SK-N-SH (cell line): ENCODE results near the gene PLCB1.

Source experiments
- CHD2 ChIP-seq: fragments of 150-350 bp; IDR thresholded peaks from 2 replicates; pipeline ENCODE4 v1.6.1; 2018; ENCODE audit warnings: low read length; ENCODE audit not compliant: partially characterized antibody
- CTCF ChIP-seq: fragments of 200-600 bp; sonication (generic); IDR thresholded peaks from 2 replicates; pipeline ENCODE4 v1.6.1; 2017; ENCODE audit warnings: antibody characterized with exemption, mild to moderate bottlenecking, moderate library complexity
- REST ChIP-seq: IDR thresholded peaks from 2 replicates; pipeline ENCODE4 v1.6.1; 2012; ENCODE audit warnings: mild to moderate bottlenecking, low read depth, low read length, moderate library complexity

- no peak for TF ChIP-seq CTCF
- no peak for TF ChIP-seq REST
- no peak for TF ChIP-seq CHD2
These were observed 451.5 kb downstream of the PLCB1 start for GRCh38 chr20:8583566-8584043.
